Mesenchymal stem cell (in vitro differentiated cells and primary cell): ENCODE data around the gene CDON.
A peak's percentile ranks its signal among the peaks of the same experiment; 100 is the strongest.

Experiments
- DNase-seq: peaks from one replicate; pipeline ENCODE4 v3.0.0-alpha.2; 2013
- H2AFZ ChIP-seq: one replicate; pipeline ENCODE4 v1.6.1; 2013; ENCODE audit warnings: low read depth, mild to moderate bottlenecking, control low read depth, inconsistent platforms, low read length, moderate library complexity
- H2AK5ac ChIP-seq: 2 replicates; pipeline ENCODE4 v1.6.1; 2013; ENCODE audit warnings: low read length, moderate library complexity, mild to moderate bottlenecking, inconsistent platforms; ENCODE audit not compliant: severe bottlenecking
- H2BK120ac ChIP-seq: one replicate; pipeline ENCODE4 v1.6.1; 2013; ENCODE audit warnings: low read depth, mild to moderate bottlenecking, inconsistent platforms, low read length, moderate library complexity
- H2BK12ac ChIP-seq, 2 experiments: one replicate each; pipeline ENCODE4 v1.6.1; 2013; ENCODE audit warnings: inconsistent platforms in 2 of 2, low read length in 2 of 2, mild to moderate bottlenecking in 2 of 2, moderate library complexity in 2 of 2, control low read depth in 1 of 2
- H2BK15ac ChIP-seq: one replicate; pipeline ENCODE4 v1.6.1; 2013; ENCODE audit warnings: mild to moderate bottlenecking, low read depth, inconsistent platforms; ENCODE audit not compliant: poor library complexity, severe bottlenecking
- H2BK5ac ChIP-seq: 2 replicates; pipeline ENCODE4 v1.6.1; 2013; ENCODE audit warnings: low read depth, mild to moderate bottlenecking, low read length, control low read depth, inconsistent platforms; ENCODE audit not compliant: poor library complexity, severe bottlenecking
- H3K14ac ChIP-seq, 2 experiments: one replicate each; pipeline ENCODE4 v1.6.1; 2013; ENCODE audit warnings: inconsistent platforms in 2 of 2, low read length in 2 of 2, control low read depth in 1 of 2, mild to moderate bottlenecking in 1 of 2, moderate library complexity in 1 of 2
- H3K18ac ChIP-seq, 2 experiments: one replicate each; pipeline ENCODE4 v1.6.1; 2013; ENCODE audit warnings: inconsistent platforms in 2 of 2, low read length in 2 of 2, control low read depth in 1 of 2, low read depth in 1 of 2, mild to moderate bottlenecking in 1 of 2
- H3K23ac ChIP-seq, 2 experiments: one replicate each; pipeline ENCODE4 v1.6.1; 2013; ENCODE audit warnings: inconsistent platforms in 2 of 2, low read length in 2 of 2, mild to moderate bottlenecking in 2 of 2, moderate library complexity in 2 of 2, control low read depth in 1 of 2
- H3K27ac ChIP-seq: 2 replicates; pipeline ENCODE4 v1.5.1; 2013; ENCODE audit warnings: mild to moderate bottlenecking, moderate library complexity, low read length, control low read depth, inconsistent platforms; ENCODE audit not compliant: poor library complexity, severe bottlenecking
- H3K27me3 ChIP-seq, 2 experiments: 2 replicates each; pipeline versions ENCODE4 v1.6.1 to v1.7.0; 2013; ENCODE audit warnings: low read length in 2 of 2, mild to moderate bottlenecking in 2 of 2, moderate library complexity in 2 of 2, control low read depth in 1 of 2, inconsistent platforms in 1 of 2; ENCODE audit not compliant: control insufficient read depth in 1 of 2, insufficient read depth in 1 of 2
- H3K36me3 ChIP-seq, 2 experiments: 2 replicates each; pipeline versions ENCODE4 v1.6.1 to v1.7.0; 2013; ENCODE audit warnings: low read length in 2 of 2, control low read depth in 1 of 2, inconsistent platforms in 1 of 2, low read depth in 1 of 2, mild to moderate bottlenecking in 1 of 2; ENCODE audit not compliant: insufficient read depth in 2 of 2, control insufficient read depth in 1 of 2
- H3K4ac ChIP-seq, 2 experiments: one replicate each; pipeline ENCODE4 v1.6.1; 2013; ENCODE audit warnings: inconsistent platforms in 2 of 2, low read length in 2 of 2, mild to moderate bottlenecking in 2 of 2, moderate library complexity in 2 of 2, control low read depth in 1 of 2, low read depth in 1 of 2
- H3K4me1 ChIP-seq: 2 replicates; pipeline ENCODE4 v1.6.1; 2013; ENCODE audit warnings: low read depth, low read length, control low read depth; ENCODE audit not compliant: control insufficient read depth, insufficient read depth
- H3K4me2 ChIP-seq: 2 replicates; pipeline ENCODE4 v1.6.1; 2013; ENCODE audit warnings: low read length, mild to moderate bottlenecking, inconsistent platforms; ENCODE audit not compliant: poor library complexity, severe bottlenecking
- H3K4me3 ChIP-seq, 2 experiments: 2 replicates each; pipeline versions ENCODE4 v1.5.1 to v1.7.0; 2013; ENCODE audit warnings: low read length in 2 of 2, mild to moderate bottlenecking in 2 of 2, control low read depth in 1 of 2, low read depth in 1 of 2; ENCODE audit not compliant: insufficient read depth in 1 of 2
- H3K79me1 ChIP-seq: replicated peaks from 2 replicates; pipeline ENCODE4 v1.6.1; 2013; ENCODE audit warnings: mild to moderate bottlenecking, control low read depth, low read length, inconsistent platforms; ENCODE audit not compliant: poor library complexity, severe bottlenecking
- H3K9ac ChIP-seq: 2 replicates; pipeline ENCODE4 v1.7.0; 2013; ENCODE audit warnings: mild to moderate bottlenecking, low read length, moderate library complexity
- H3K9me3 ChIP-seq: 2 replicates; pipeline ENCODE4 v1.7.0; 2013; ENCODE audit warnings: mild to moderate bottlenecking, low read length; ENCODE audit not compliant: control insufficient read depth
- H4K8ac ChIP-seq: one replicate; pipeline ENCODE4 v1.6.1; 2013; ENCODE audit warnings: inconsistent platforms, mild to moderate bottlenecking, low read length, moderate library complexity
- H4K91ac ChIP-seq: one replicate; pipeline ENCODE4 v1.6.1; 2013; ENCODE audit warnings: mild to moderate bottlenecking, low read length, inconsistent platforms
- WGBS: methylation state at CpG from one replicate; pipeline ENCODE4 v1.1.7; 2013; ENCODE audit warnings: mixed read lengths; 5-methylcytosine and 5-hydroxymethylcytosine counted together

Gene CDON

DNA sequence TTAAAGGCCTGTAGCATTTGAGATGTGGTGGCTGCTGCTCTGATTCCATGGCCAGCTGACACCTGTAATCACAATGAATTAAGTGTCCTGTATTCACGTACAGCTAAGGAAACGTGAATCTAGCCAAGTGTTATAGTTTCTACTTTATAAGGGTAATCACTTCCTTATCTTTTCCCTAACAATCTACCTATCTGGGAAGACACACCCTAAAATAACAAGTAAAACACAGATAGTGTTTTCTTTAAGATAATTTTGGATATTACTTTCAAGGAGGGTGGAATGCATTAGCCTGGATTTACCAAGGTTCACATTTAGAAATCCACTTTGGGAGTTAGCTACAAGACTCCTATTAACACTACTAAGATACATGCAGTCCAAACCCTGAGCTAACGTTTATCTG is 11.5 kb downstream of the CDON start:
- no peak overlapping the region for H2BK120ac ChIP-seq
- H3K36me3 ChIP-seq = peaks cover 0 to 22% of the 10 kb centered on the region in 2 experiments
- H3K27ac ChIP-seq = no peak overlapping the region
- no peaks in the 10 kb centered on the region for H3K4me1 ChIP-seq
- no peaks in the 10 kb centered on the region for H3K79me1 ChIP-seq
- H3K14ac ChIP-seq = no peak overlapping the region
- H3K4ac ChIP-seq = no peak overlapping the region
- no peaks in the 10 kb centered on the region for H3K27me3 ChIP-seq
- H3K18ac ChIP-seq = no peak overlapping the region
- no peaks in the 10 kb centered on the region for H3K9me3 ChIP-seq
- DNase-seq = no peak
- H2BK15ac ChIP-seq = no peak overlapping the region
- H4K8ac ChIP-seq = no peak overlapping the region
- no peak overlapping the region for H2BK12ac ChIP-seq
- WGBS = 86% methylated on average over 1 of the region's 3 CpGs
- H3K9ac ChIP-seq = peak overlapping the region; percentile 63
- H4K91ac ChIP-seq = no peak overlapping the region
- no peak overlapping the region for H3K23ac ChIP-seq
- no peak overlapping the region for H3K4me2 ChIP-seq
- H3K4me3 ChIP-seq = peak overlapping the region in 1 of 2 experiments; percentile 58
- no peak overlapping the region for H2AK5ac ChIP-seq
- H2AFZ ChIP-seq = no peak overlapping the region
- H2BK5ac ChIP-seq = no peak overlapping the region

DNA sequence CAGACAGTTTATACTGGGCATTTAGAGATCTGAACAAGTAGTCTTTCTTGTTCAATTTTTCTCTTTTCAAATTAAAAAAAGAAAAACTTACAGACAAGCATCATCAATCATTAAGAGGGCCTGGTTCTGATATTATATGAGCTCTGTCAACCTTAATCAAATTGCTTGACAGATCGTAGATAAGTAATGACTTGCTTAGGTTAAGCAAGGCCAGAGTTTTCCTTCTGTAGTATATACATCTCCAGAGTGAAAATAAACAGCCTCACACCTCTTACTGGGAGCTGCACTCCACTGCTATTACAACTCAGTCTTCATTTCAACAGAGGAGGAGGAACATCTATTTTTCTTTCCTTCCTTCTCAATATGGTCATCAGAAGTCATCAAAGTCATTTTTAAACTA is 13.5 kb downstream of the CDON start:
- Histone ChIP-seq H3K4me3 (peak overlapping the region in 1 of 2 experiments; percentile 58), H3K9me3 (no peaks in the 10 kb centered on the region), H3K14ac (no peak overlapping the region), H3K18ac (no peak overlapping the region), H2AFZ (no peak overlapping the region), H3K23ac (no peak overlapping the region), H3K27ac (no peak overlapping the region), H3K27me3 (no peaks in the 10 kb centered on the region), H4K91ac (no peak overlapping the region), H4K8ac (no peak overlapping the region), H2BK120ac (no peak overlapping the region), H2BK12ac (no peak overlapping the region), H3K79me1 (no peaks in the 10 kb centered on the region), H2BK15ac (no peak overlapping the region), H3K4ac (no peak overlapping the region), H3K9ac (peak overlapping the region; percentile 63), H3K4me1 (no peaks in the 10 kb centered on the region), H2BK5ac (no peak overlapping the region), H3K4me2 (no peak overlapping the region), H2AK5ac (no peak overlapping the region), H3K36me3 (peaks cover 0 to 20% of the 10 kb centered on the region in 2 experiments)
- WGBS = 33% methylated on average over 1 of the region's 1 CpG
- peak; percentile 26 for DNase-seq

DNA sequence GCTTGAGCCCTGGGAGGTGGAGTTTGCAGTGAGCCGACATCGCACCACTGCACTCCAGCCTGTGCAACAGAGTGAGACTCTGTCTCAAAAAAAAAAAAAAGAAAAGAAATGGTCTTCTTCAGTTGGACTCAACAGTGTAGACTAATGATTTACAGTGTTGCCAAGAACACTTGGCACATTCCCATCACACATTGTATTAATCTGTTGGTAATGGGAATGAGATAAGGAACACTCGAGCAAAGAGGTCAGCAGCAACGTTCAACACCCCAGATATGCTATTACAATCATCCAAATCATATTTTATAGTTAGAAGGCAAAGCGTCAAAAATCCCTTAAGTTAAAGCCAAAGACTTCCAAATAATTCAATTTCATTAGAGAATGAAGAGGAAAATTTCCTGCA is 14.5 kb downstream of the CDON start:
- Histone ChIP-seq H3K4me3 (no peak overlapping the region), H3K27me3 (no peaks in the 10 kb centered on the region), H2BK120ac (no peak overlapping the region), H3K18ac (no peak overlapping the region), H3K4me1 (no peaks in the 10 kb centered on the region), H3K23ac (no peak overlapping the region), H3K9me3 (no peaks in the 10 kb centered on the region), H3K9ac (no peak overlapping the region), H3K36me3 (peaks cover 0 to 30% of the 10 kb centered on the region in 2 experiments), H3K4ac (no peak overlapping the region), H4K8ac (no peak overlapping the region), H4K91ac (no peak overlapping the region), H3K27ac (no peak overlapping the region), H2BK5ac (no peak overlapping the region), H3K14ac (no peak overlapping the region), H2AK5ac (no peak overlapping the region), H2BK15ac (no peak overlapping the region), H2AFZ (no peak overlapping the region), H2BK12ac (no peak overlapping the region), H3K79me1 (no peaks in the 10 kb centered on the region), H3K4me2 (no peak overlapping the region)
- 100% methylated on average over 2 of the region's 5 CpGs for WGBS
- DNase-seq = no peak

DNA sequence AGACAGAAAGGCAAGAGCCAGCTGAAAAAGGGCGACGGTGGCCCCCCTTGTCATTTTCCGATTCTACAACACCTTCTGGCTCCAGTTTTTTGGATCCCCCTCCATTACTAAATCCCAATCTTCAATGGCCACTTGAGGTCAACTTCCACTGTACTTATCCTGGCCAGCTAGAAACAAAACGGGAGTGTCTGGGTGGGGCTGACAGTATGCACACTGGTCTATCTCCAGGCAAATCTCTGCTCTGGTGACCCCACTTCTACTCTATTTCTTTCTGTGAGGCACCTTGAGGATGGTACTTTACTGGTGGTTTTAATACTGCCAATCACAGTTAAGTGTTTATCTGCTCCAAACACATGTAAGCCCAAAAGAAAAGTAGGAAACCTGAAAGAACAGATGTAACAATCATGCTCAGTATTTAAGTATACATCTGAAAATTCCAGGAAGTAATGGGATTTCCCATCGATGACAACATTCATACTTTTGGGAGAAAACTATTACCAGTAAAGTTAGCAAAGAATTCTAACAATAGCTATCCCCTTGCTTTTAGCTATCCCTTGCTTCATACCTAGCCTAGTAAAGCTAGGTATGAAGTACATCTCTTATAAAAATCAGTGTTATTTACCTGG is 16.0 kb downstream of the CDON start:
- no peaks in the 10 kb centered on the region for H3K4me1 ChIP-seq
- H3K4me2 ChIP-seq = no peak overlapping the region
- no peak overlapping the region for H2BK5ac ChIP-seq
- no peak overlapping the region for H2BK120ac ChIP-seq
- H2AK5ac ChIP-seq = no peak overlapping the region
- peak overlapping the region; percentile 30 for H3K9ac ChIP-seq
- H3K14ac ChIP-seq = no peak overlapping the region
- H3K27me3 ChIP-seq = no peaks in the 10 kb centered on the region
- H3K4me3 ChIP-seq = peak overlapping the region in 1 of 2 experiments; percentile 52
- H3K9me3 ChIP-seq = no peaks in the 10 kb centered on the region
- H2AFZ ChIP-seq = no peak overlapping the region
- H2BK15ac ChIP-seq = no peak overlapping the region
- H2BK12ac ChIP-seq = no peak overlapping the region
- H3K23ac ChIP-seq = no peak overlapping the region
- 88% methylated on average over 5 of the region's 5 CpGs for WGBS
- H3K79me1 ChIP-seq = no peaks in the 10 kb centered on the region
- DNase-seq = no peak
- H3K18ac ChIP-seq = no peak overlapping the region
- no peak overlapping the region for H3K4ac ChIP-seq
- H3K27ac ChIP-seq = no peak overlapping the region
- H3K36me3 ChIP-seq = peaks cover 0 to 43% of the 10 kb centered on the region in 2 experiments
- H4K8ac ChIP-seq = no peak overlapping the region
- H4K91ac ChIP-seq = no peak overlapping the region
